ENCODE measurements around the gene OR14C36. TPM values are rescaled to one million over a fixed set of nuclear protein-coding genes. Genes with fewer than 3 reads are reported as not detected.

Gene OR14C36
- total and polyA plus RNA-seq, 9 donors: not detected

DNA sequence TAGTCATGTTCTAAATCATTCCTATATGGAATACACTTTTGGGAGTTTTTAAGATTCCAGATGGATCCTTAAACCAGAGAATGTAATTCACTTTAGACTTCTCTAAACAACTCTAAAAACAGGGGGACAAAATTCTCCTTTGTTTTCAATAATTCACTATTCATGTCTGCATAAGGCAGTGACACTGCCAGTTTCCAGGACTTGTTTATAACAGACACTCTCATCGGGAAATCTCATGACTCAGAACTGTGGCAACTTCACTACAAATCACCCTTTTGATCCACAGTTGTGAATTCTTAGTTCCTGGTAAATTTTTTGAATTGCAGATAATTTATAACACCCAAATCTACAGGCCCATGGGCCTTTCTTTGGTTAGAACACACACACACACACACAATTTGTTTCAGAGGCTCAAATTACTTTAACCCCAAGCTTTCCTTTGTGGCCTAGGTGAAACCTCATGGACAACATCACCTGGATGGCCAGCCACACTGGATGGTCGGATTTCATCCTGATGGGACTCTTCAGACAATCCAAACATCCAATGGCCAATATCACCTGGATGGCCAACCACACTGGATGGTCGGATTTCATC is 12.6 kb downstream of the OR14C36 start, which contains the start of gene OR2T4:
Gene OR2T4 (plus strand): TSS at position 545 of the 595 bp plus-strand sequence. CDS start 0 bp downstream, at position 545.
- Histone ChIP-seq H3K36me3 (no peaks in the 10 kb centered on the region), H3K27ac (no peak within 1 kb of the TSS), H3K4me3 (no peak within 1 kb of the TSS), H3K9me3 (no peaks in the 10 kb centered on the region), H3K27me3 (no peaks in the 10 kb centered on the region), H3K4me1 (ENCODE audit: insufficient read depth) (no peaks in the 10 kb centered on the region)
- intact Hi-C loops (cut with DNase I): no loop called here
- WGBS, 3 donors: 37 to 47% (median 44%) methylated on average over 3 of the region's 3 CpGs
- no peak for DNase-seq
- TF ChIP-seq EP300 (IDR thresholded peaks at IDR 0.05): no peak
- TF ChIP-seq, protein P1, sequence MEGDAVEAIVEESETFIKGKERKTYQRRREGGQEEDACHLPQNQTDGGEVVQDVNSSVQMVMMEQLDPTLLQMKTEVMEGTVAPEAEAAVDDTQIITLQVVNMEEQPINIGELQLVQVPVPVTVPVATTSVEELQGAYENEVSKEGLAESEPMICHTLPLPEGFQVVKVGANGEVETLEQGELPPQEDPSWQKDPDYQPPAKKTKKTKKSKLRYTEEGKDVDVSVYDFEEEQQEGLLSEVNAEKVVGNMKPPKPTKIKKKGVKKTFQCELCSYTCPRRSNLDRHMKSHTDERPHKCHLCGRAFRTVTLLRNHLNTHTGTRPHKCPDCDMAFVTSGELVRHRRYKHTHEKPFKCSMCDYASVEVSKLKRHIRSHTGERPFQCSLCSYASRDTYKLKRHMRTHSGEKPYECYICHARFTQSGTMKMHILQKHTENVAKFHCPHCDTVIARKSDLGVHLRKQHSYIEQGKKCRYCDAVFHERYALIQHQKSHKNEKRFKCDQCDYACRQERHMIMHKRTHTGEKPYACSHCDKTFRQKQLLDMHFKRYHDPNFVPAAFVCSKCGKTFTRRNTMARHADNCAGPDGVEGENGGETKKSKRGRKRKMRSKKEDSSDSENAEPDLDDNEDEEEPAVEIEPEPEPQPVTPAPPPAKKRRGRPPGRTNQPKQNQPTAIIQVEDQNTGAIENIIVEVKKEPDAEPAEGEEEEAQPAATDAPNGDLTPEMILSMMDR (IDR thresholded peaks at IDR 0.05): no peak
- TF ChIP-seq POLR2A (IDR thresholded peaks at IDR 0.05): no peak

DNA sequence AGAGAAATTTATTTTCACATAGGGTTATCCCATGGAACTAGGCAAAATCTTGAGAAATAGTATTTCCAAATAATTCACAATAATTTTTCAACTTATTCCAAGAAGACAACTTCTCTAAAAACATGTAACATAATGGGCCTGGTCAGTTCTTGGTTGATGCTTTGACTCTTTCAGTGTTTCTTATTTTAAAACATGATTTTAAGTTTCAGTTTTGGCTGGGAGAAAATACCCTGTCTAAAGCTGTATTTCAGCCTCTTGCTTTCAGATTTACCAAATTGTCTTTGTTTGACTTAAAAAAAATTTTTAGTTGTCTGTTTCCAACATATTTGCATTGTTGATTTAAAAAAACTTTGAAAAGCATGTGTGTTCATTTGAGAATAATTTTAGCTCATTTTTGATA is 18.0 kb downstream of the OR14C36 start:
- Histone ChIP-seq H3K27ac (no peak overlapping the region), H3K4me1 (ENCODE audit: insufficient read depth) (no peaks in the 10 kb centered on the region), H3K27me3 (no peaks in the 10 kb centered on the region), H3K4me3 (no peak overlapping the region), H3K9me3 (no peaks in the 10 kb centered on the region), H3K36me3 (no peaks in the 10 kb centered on the region)
- TF ChIP-seq, protein P1 (IDR thresholded peaks at IDR 0.05): no peak
- no peak for TF ChIP-seq POLR2A (IDR thresholded peaks at IDR 0.05)
- no peak for TF ChIP-seq EP300 (IDR thresholded peaks at IDR 0.05)
- intact Hi-C loops (cut with DNase I): no loop called here
- no peak for DNase-seq

DNA sequence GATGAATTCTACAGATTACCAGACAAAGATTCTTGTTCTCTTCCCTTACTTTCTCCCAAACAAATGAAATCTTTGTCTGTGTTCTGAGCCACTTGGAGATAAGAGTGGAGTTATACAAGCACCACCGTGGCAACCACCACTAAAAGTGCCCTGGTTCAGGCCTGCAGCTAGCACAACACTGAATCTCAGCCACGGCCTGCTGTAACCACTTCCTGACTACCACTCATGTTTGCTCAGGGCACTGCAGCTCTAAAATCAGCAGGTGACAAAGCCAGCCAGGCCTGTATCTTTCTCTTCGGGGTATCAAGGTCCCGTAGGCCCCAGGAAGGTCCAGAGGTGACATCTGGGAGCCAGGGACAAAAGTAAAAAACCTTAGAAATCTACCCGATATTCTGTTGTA is 23.8 kb downstream of the OR14C36 start:
- WGBS, 3 donors: 71 to 79% (median 73%) methylated on average over 5 of the region's 5 CpGs
- H3K36me3 ChIP-seq: no peaks in the 10 kb centered on the region
- DNase-seq: no peak
- no peak overlapping the region for H3K27ac ChIP-seq
- H3K9me3 ChIP-seq: no peaks in the 10 kb centered on the region
- H3K27me3 ChIP-seq: no peaks in the 10 kb centered on the region
- H3K4me1 ChIP-seq (ENCODE audit: insufficient read depth): no peaks in the 10 kb centered on the region
- H3K4me3 ChIP-seq: no peak overlapping the region
- intact Hi-C loops (cut with DNase I): no loop called here
- no peak for TF ChIP-seq EP300 (IDR thresholded peaks at IDR 0.05)
- TF ChIP-seq POLR2A (IDR thresholded peaks at IDR 0.05): no peak
- TF ChIP-seq, protein P1 (IDR thresholded peaks at IDR 0.05): no peak

DNA sequence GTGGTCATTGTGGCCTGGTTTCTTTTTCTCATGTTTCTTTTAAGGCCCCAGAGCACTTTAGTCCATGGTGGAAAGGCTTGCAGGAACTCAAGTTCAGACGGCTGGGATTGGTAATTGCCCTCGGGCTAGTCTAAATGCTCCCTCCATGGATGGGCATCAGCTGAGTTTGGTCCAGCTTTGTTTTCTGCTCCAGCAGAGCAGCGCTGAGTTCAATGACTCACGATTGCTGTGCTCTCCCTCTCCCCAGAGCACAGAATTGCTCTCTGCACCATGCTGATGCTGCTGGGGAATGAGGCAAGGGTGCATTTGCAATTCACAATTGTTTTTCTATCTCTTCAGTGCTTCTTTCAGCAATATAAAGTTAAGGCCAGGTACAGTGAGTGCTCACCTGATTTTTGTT is 25.2 kb downstream of the OR14C36 start:
- Histone ChIP-seq H3K36me3 (no peaks in the 10 kb centered on the region), H3K27ac (no peak overlapping the region), H3K4me1 (ENCODE audit: insufficient read depth) (no peaks in the 10 kb centered on the region), H3K4me3 (no peak overlapping the region), H3K9me3 (no peaks in the 10 kb centered on the region), H3K27me3 (no peaks in the 10 kb centered on the region)
- DNase-seq: no peak
- intact Hi-C loops (cut with DNase I): no loop called here
- 59 to 83% (median 79%) methylated on average over 4 of the region's 4 CpGs for WGBS, 3 donors
- TF ChIP-seq, protein P1 (IDR thresholded peaks at IDR 0.05): no peak
- TF ChIP-seq EP300 (IDR thresholded peaks at IDR 0.05) (no peak), POLR2A (IDR thresholded peaks at IDR 0.05) (no peak)

Data from ovary (tissue), 9 donors.